K562 (cell line): Measurements from ENCODE around the gene SLC6A16. TPM values are rescaled to one million over a fixed set of nuclear protein-coding genes. Genes with fewer than 3 reads are reported as not detected.

Experiments used
- ATAC-seq: fragments of 200-7000 bp; cut with Tn5 transposase; 3 replicates; pipeline ENCODE4 v1.9.1; 2020; ENCODE audit warnings: moderate library complexity
- BruUV-seq: library from RNA; stranded (reverse); fragments of 400-500 nt; replicated peaks from 2 replicates; lab custom pipeline; 2021; lab: Mats Ljungman, UMichigan
- CTCF ChIA-PET: fragments of 300-600 bp; formaldehyde crosslinking; extraction: SDS; loops from one replicate; lab custom pipeline; 2021; ENCODE audit warnings: low intra/inter-chr PET ratio; lab: Yijun Ruan, JAX
- POLR2A ChIA-PET: fragments of 300-600, 350-650 bp; sonication (Branson Sonifier 250); formaldehyde crosslinking; extraction: SDS; loops from one replicate; lab custom pipeline; 2021; ENCODE audit warnings: antibody characterized with exemption, inconsistent platforms; lab: Yijun Ruan, JAX
- DNase-seq, 4 experiments: peaks; one replicate each; pipeline versions ENCODE4 v3.0.0 to v3.0.0-alpha.2; 2011 to 2018; ENCODE audit warnings: low spot score in 3 of 4, mixed read lengths in 3 of 4; ENCODE audit errors: extremely low read depth in 1 of 4
- FAIRE-seq: peaks from 2 replicates; lab custom pipeline; 2011; peaks lifted over from hg19 to GRCh38; lab: Jason Lieb, UNC
- H2AFZ ChIP-seq: 2 replicates; pipeline ENCODE4 v1.6.0; 2011; ENCODE audit warnings: low read depth, low read length, control low read depth, inconsistent platforms
- H3K27ac ChIP-seq: fragments of 200-600 bp; 3 replicates; pipeline ENCODE4 v1.8.0; 2011; ENCODE audit warnings: low read depth, mild to moderate bottlenecking, control low read depth, inconsistent platforms, low read length, moderate library complexity, mixed read lengths; ENCODE audit errors: extremely low read depth
- H3K27me3 ChIP-seq, 2 experiments: fragments of 300-600 bp in 1 of 2; 2 replicates in 1 of 2; 3 replicates in 1 of 2; pipeline versions ENCODE4 v1.6.0 to v1.8.0; 2011; ENCODE audit warnings: inconsistent platforms in 2 of 2, low read length in 2 of 2, mild to moderate bottlenecking in 1 of 2, mixed read lengths in 1 of 2, moderate library complexity in 1 of 2; ENCODE audit not compliant: control insufficient read depth in 2 of 2, insufficient read depth in 2 of 2
- H3K36me3 ChIP-seq: fragments of 300-600 bp; 3 replicates; pipeline ENCODE4 v1.8.0; 2011; ENCODE audit warnings: mild to moderate bottlenecking, low read length, inconsistent platforms; ENCODE audit not compliant: control insufficient read depth, insufficient read depth
- H3K4me1 ChIP-seq, 2 experiments: fragments of 200-600 bp in 1 of 2; replicated peaks in 1 of 2; 2 replicates in 1 of 2; 3 replicates in 1 of 2; pipeline versions ENCODE4 v1.5.1 to v1.8.0; 2011; ENCODE audit warnings: inconsistent platforms in 2 of 2, low read length in 2 of 2, mild to moderate bottlenecking in 1 of 2, mixed read lengths in 1 of 2, moderate library complexity in 1 of 2; ENCODE audit not compliant: control insufficient read depth in 2 of 2, insufficient read depth in 2 of 2
- H3K4me2 ChIP-seq: 2 replicates; pipeline ENCODE4 v1.6.1; 2011; ENCODE audit warnings: low read length, control low read depth, inconsistent platforms, mixed read lengths; ENCODE audit not compliant: insufficient read depth
- H3K4me3 ChIP-seq: fragments of 200-600 bp; sonication (generic), shearing (Covaris generic); 2 replicates; pipeline ENCODE4 v1.5.1; 2016; ENCODE audit warnings: control low read depth, inconsistent platforms
- H3K79me2 ChIP-seq: fragments of 200-600 bp; 3 replicates; pipeline ENCODE4 v1.8.0; 2011; ENCODE audit warnings: low read length, inconsistent platforms; ENCODE audit not compliant: control insufficient read depth, insufficient read depth
- H3K9ac ChIP-seq, 2 experiments: 2 replicates each; pipeline versions ENCODE4 v1.6.0 to v1.6.1; 2011; ENCODE audit warnings: low read depth in 2 of 2, low read length in 2 of 2, control low read depth in 1 of 2, inconsistent platforms in 1 of 2, mild to moderate bottlenecking in 1 of 2, mixed read lengths in 1 of 2; ENCODE audit not compliant: insufficient read depth in 1 of 2
- H3K9me1 ChIP-seq: one replicate; pipeline ENCODE4 v1.6.0; 2011; ENCODE audit warnings: inconsistent platforms, mild to moderate bottlenecking, low read length, moderate library complexity; ENCODE audit not compliant: control insufficient read depth, insufficient read depth
- H3K9me3 ChIP-seq: replicated peaks from 2 replicates; pipeline ENCODE4 v1.5.1; 2011; ENCODE audit warnings: low read depth, low read length, inconsistent platforms; ENCODE audit not compliant: control insufficient read depth, insufficient read depth
- H4K20me1 ChIP-seq: replicated peaks from 2 replicates; pipeline ENCODE4 v1.6.1; 2011; ENCODE audit warnings: low read length, inconsistent platforms, mixed read lengths; ENCODE audit not compliant: control insufficient read depth, insufficient read depth
- ARHGAP35 ChIP-seq: fragments of 450-650 bp; IDR thresholded peaks from 2 replicates; pipeline ENCODE4 v1.6.1; 2018; ENCODE audit not compliant: partially characterized antibody
- CGGBP1 ChIP-seq: fragments of 250-450 bp; sonication (Bioruptor Pico); IDR thresholded peaks from 2 replicates; pipeline ENCODE4 v1.9.0; 2021; ENCODE audit warnings: mild to moderate bottlenecking
- CHCHD3 ChIP-seq: fragments of 250-450 bp; sonication (Bioruptor Pico); IDR thresholded peaks from 2 replicates; pipeline ENCODE4 v2.1.2; 2022; ENCODE audit warnings: mild to moderate bottlenecking
- COPS2 ChIP-seq: fragments of 450-650 bp; conservative IDR thresholded peaks from 2 replicates; pipeline ENCODE4 v1.6.1; 2016; ENCODE audit warnings: mild to moderate bottlenecking, moderate library complexity
- CREBBP ChIP-seq: IDR thresholded peaks from one replicate; pipeline ENCODE4 v1.6.1; 2012; ENCODE audit warnings: low read depth, mild to moderate bottlenecking, control low read depth, inconsistent platforms, low read length
- FOS ChIP-seq: IDR thresholded peaks from 3 replicates; pipeline ENCODE4 v1.6.1; 2011; ENCODE audit not compliant: insufficient read length; ENCODE audit errors: extremely low read depth
- HMGXB4 ChIP-seq: sonication (generic); formaldehyde crosslinking; IDR thresholded peaks from 2 replicates; pipeline ENCODE4 v1.8.1; 2023; ENCODE audit warnings: mild to moderate bottlenecking, missing genetic modification reagents
- MAZ ChIP-seq, 2 experiments: fragments of 450-650 bp in 1 of 2; sonication (generic) in 1 of 2; formaldehyde crosslinking; IDR thresholded peaks in 1 of 2; conservative IDR thresholded peaks in 1 of 2; 2 replicates each; pipeline versions ENCODE4 v1.4.0 to v1.5.0; 2020; ENCODE audit warnings: mild to moderate bottlenecking in 1 of 2, missing genetic modification reagents in 1 of 2
- MLLT1 ChIP-seq, 2 experiments: fragments of 450-650 bp; IDR thresholded peaks; 2 replicates each; pipeline ENCODE4 v1.6.1; 2016
- NR1H2 ChIP-seq: sonication (generic); formaldehyde crosslinking; IDR thresholded peaks from 2 replicates; pipeline ENCODE4 v1.4.0; 2020; ENCODE audit warnings: mild to moderate bottlenecking, missing genetic modification reagents
- PKNOX1 ChIP-seq: fragments of 450-650 bp; IDR thresholded peaks from 2 replicates; pipeline ENCODE4 v1.6.1; 2016
- POU5F1 ChIP-seq: fragments of 150-350 bp; IDR thresholded peaks from 2 replicates; pipeline ENCODE4 v1.6.1; 2014; ENCODE audit warnings: borderline replicate concordance, low read length, low read depth, mild to moderate bottlenecking; ENCODE audit not compliant: partially characterized antibody
- SP1 ChIP-seq: sonication (generic); formaldehyde crosslinking; IDR thresholded peaks from 2 replicates; pipeline ENCODE4 v1.8.1; 2022; ENCODE audit warnings: mild to moderate bottlenecking, missing genetic modification reagents
- XRCC4 ChIP-seq: IDR thresholded peaks from one replicate; pipeline ENCODE4 v1.6.1; 2011; ENCODE audit not compliant: insufficient read depth, insufficient read length; ENCODE audit errors: extremely low read depth
- ZC3H4 ChIP-seq: sonication (generic); formaldehyde crosslinking; IDR thresholded peaks from 2 replicates; pipeline ENCODE4 v1.9.0; 2021; ENCODE audit warnings: missing genetic modification reagents, borderline replicate concordance
- ZNF444 ChIP-seq: fragments of 250-450 bp; sonication (Bioruptor Pico); IDR thresholded peaks from 2 replicates; pipeline ENCODE4 v1.4.0; 2020; ENCODE audit warnings: mild to moderate bottlenecking, moderate library complexity
- WGBS: fragments of 100-300 bp; shearing (Covaris generic); methylation state at CpG from one replicate; pipeline ENCODE4 v1.1.6; 2016; ENCODE audit warnings: low coverage, mixed read lengths; ENCODE audit not compliant: insufficient coverage; ENCODE audit errors: missing lambda C conversion rate; 5-methylcytosine and 5-hydroxymethylcytosine counted together
- in situ Hi-C: fragments of 300-500 bp; cut with MboI; formaldehyde crosslinking; loops from 4 replicates; pipeline ENCODE4 v1.15.0; 2018; ENCODE audit warnings: inconsistent platforms, mixed read lengths
- intact Hi-C: fragments of 100-400 bp; cut with micrococcal nuclease; formaldehyde crosslinking; loops from 2 replicates; pipeline ENCODE4 v1.14.2; 2022
- polyA plus RNA-seq, 8 experiments: library from polyadenylated mRNA; depleted of rRNA in 4 of 8; stranded (reverse) in 5 of 8; unstranded in 3 of 8; fragments of >200 nt; fragmentation: Nextera tagmentation in 2 of 8; fragmentation: Illumina TruSeq in 1 of 8; extraction: Ambion mirVana in 2 of 8; extraction: Trizol in 1 of 8; gene quantifications; 2 replicates each; pipeline versions ENCODE4 v1.2.1 to v1.2.3, GENCODE V29; 2011 to 2014; ENCODE audit warnings: inconsistent platforms in 1 of 8, missing spikeins in 1 of 8
- total RNA-seq, 7 experiments: library from RNA; depleted of rRNA in 6 of 7; stranded (reverse); fragments of >200 nt in 6 of 7; fragmentation: Illumina TruSeq in 2 of 7; extraction: Trizol in 2 of 7; gene quantifications; 2 replicates each; pipeline versions ENCODE4 v1.2.1 to v1.2.3, GENCODE V29; 2011 to 2021; ENCODE audit warnings: low replicate concordance in 1 of 7

SLC6A16 gene
- total and polyA plus RNA-seq, 9 of the 15 experiments (the other 6 are each of a cell fraction or from before 2014, with no cell fraction given): 0.05 to 0.95 (median 0.36) TPM

GRCh38 chr19:49338691-49339300 is 13.8 kb upstream of the SLC6A16 start:
- BruUV-seq: no TSS peak
- Histone ChIP-seq H3K4me1 (peaks cover 37 to 63% of the 10 kb centered on the region in 2 experiments), H3K27me3 (no peaks in the 10 kb centered on the region), H3K36me3 (peaks cover 15% of the 10 kb centered on the region; the same call in 1 of the 3 replicates), H2AFZ (peak overlapping the region; percentile 14; the same call in 1 of the 2 replicates), H3K9ac (peak overlapping the region in 1 of 2 experiments; percentile 48; a peak in 3 of 4 replicates), H4K20me1 (no peaks in the 10 kb centered on the region), H3K9me3 (no peaks in the 10 kb centered on the region), H3K4me3 (no peak overlapping the region), H3K4me2 (peak overlapping the region; percentile 57), H3K79me2 (no peaks in the 10 kb centered on the region), H3K27ac (peak overlapping the region; percentile 66; the same call in 1 of the 3 replicates), H3K9me1 (no peaks in the 10 kb centered on the region)
- FAIRE-seq: peak; percentile 29
- ATAC-seq: peak; percentile 93
- intact Hi-C loops: no loop called here
- 52% methylated on average over 20 of the region's 30 CpGs for WGBS
- in situ Hi-C loops: no loop called here
- peak; percentile 87 to 98 (median 96) for DNase-seq
- ChIA-PET POLR2A (no interaction called here), CTCF (no interaction called here)
- no peak for TF ChIP-seq COPS2
- TF ChIP-seq XRCC4: no peak
- TF ChIP-seq FOS: no peak
- no peak for TF ChIP-seq CGGBP1 (CRISPR knock-in tag)
- peak; percentile 54 for TF ChIP-seq PKNOX1
- TF ChIP-seq MAZ (CRISPR knock-in tag; conservative IDR thresholded peaks at IDR 0.05 in 1 of 2, IDR thresholded peaks at IDR 0.05 in 1 of 2): peak in 1 of 2 experiments; percentile 48; a peak in 1 of 4 replicates
- TF ChIP-seq HMGXB4: no peak
- TF ChIP-seq POU5F1: no peak
- no peak for TF ChIP-seq CHCHD3
- no peak for TF ChIP-seq ZC3H4 (CRISPR knock-in tag)
- peak; percentile 37; the same call in 1 of the 2 replicates for TF ChIP-seq SP1 (CRISPR knock-in tag)
- TF ChIP-seq CREBBP: no peak
- TF ChIP-seq NR1H2 (CRISPR knock-in tag): no peak
- TF ChIP-seq ARHGAP35: no peak
- TF ChIP-seq MLLT1 (IDR thresholded peaks at IDR 0.05): no peak
- no peak for TF ChIP-seq ZNF444 (CRISPR knock-in tag)
